Measurements from ENCODE around the gene WDTC1.

WDTC1 gene

GRCh38 chr1:27335506-27336422 lies 101.3 kb downstream of the WDTC1 start:
- no peak for DNase-seq (ENCODE audit: low read depth)

DNA sequence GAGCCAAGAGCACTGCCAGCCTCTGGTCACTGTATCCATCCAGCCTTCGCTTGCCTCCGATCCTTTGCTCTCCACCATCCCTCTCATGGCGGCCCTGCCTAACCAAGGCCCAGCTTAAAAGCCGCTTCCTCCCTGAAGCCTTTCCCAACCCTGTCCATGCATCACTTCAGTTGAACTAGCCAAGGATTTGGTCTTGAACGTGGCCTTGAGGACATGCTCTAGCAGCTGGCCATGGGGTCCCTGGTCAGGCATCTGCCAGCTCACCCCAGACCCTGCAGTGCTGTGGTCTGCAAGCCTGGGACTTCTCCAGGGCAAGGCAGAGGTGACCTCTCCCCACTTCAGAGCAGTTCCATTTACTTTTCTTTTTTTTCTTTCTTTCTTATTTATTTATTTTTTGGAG lies 102.3 kb downstream of the WDTC1 start:
- no peak for DNase-seq (ENCODE audit: low read depth)

DNA sequence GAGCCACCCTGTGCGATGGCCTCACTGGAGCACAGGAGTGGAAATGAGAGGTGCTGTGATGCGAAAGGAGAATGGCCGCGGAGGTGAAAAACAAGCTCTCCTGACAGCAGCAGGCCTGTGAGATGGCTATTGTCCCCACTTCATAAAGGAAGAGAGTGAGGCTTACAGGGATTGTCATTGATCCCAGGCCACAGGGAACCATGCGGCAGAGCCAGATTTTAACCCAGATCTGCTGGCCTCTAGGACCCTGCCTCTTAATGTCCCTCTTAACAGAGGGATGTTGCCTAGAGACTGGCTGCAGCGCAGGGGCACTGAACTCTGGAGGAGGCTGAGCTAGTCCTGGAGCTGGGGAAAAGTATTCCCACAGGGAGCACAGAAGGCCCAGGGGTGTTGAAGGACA lies 104.3 kb downstream of the WDTC1 start:
- DNase-seq (ENCODE audit: low read depth), result no peak

- no peak for DNase-seq (ENCODE audit: low read depth)
These were observed 104.8 kb downstream of the WDTC1 start for GRCh38 chr1:27339213-27339612.

DNA sequence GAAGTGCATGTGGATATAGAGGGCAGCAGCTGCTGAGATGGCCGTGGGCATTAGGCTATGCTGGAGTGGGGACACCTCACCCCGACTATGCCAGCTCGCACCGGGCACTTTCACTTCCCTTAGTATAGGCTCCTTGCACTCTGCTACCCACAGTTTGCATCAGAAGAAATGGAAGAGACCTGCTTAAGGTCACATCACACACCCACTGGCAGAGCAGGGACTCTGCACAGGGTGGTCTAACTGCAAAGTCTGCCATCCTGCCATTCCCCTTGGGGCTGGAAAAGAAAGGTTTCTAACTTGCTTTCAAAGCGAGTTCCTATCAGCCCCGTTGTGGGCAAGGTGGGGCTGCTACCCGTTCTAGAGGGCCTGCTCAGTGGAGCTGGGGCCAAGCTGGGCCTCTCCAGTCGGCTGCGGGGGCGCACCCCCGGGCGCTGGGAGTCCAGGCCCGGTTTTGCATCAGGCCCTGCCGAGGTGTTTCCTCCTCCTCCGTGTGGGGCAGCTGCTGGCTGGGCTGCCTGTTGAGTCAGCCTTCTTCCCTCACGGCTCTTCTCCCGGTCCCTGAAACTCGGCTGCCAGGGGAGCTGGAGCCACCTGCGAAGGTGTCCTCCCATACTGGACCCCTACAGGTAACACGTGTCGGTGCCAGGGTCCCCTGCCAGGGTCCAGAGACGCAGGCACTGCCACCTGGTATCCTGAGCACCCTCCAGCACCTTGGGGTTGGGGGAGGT lies 107.3 kb downstream of the WDTC1 start, which contains the start of gene SYTL1:
TSS of gene SYTL1 (plus strand) at position 498 of the 728 bp plus-strand sequence. CDS start 3,313 bp downstream, outside the sequence.
- DNase-seq (ENCODE audit: low read depth), result peak; percentile 55

DNA sequence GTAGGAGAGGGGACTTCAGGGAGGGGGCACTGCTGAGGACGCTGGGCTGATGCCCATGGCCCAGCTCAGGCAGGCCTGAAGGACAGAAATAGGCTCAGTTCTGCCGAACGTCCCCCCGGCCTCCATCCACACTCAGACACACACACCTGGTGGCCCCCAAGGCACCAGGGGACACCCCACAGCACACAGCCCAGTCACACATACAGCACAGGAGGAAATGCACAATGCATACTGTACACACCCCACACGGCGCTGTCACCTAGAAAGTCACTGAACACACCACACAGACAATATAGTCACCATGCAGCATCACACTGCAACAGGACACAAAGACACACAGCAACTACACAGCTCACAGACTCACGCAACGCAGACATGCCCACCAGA lies 108.0 kb downstream of the WDTC1 start:
- no peak for DNase-seq (ENCODE audit: low read depth)

- peak; percentile 63 for DNase-seq (ENCODE audit: low read depth)
These were observed 108.6 kb downstream of the WDTC1 start for GRCh38 chr1:27342778-27343638.

DNA sequence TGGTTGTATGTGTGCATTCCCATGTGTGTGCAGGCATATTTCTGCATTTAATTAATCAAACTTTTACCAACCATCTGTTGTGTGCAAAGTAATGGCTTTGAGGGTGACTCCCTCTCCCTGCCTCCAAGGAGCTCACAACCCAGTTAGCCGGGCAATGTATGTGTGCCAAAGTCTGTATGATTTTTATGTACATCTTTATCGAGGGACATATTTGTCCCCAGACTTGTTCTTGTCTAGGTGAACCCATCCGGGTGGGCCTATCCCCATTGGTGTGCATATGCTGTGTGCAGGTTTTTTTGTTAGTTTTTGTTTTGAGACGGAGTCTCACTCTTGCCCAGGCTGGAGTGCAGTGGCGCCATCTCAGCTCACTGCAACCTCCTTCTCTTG lies 109.2 kb downstream of the WDTC1 start:
- no peak for DNase-seq (ENCODE audit: low read depth)

DNA sequence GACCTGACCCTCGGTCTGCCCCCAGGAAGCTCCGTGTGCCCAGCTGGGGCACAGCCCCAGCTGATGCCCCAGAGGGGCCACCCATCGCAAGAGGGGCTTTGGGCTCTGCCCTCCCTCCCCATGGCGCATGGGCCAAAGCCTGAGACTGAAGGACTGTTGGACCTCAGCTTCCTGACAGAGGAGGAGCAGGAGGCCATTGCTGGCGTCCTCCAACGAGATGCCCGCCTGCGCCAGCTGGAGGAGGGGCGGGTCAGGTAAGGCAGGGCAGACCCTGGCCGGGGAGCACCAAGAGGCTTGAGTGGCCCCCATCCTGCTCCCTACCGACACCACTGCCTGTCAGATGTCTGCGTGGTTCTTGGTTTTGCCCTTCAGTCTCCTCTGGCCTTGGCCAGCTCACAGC lies 110.8 kb downstream of the WDTC1 start:
- no peak for DNase-seq (ENCODE audit: low read depth)

DNA sequence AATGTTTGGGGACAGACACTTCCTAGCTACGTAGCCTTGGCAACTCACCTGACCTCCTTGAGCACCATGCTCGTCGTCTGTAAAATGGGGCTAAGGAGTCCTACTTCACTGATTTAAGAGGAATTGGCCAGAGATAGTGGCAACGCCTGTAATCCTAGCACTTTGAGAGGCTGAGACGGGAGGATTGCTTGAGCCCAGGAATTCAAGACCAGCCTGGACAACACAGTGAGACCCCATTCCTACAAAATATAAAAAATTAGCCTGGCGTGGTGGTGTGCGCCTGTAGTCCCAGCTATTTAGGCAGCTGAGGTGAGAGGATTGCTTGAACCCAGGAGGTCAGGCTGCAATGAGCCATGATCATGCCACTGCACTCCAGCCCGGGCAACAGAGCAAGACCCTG lies 111.9 kb downstream of the WDTC1 start:
- no peak for DNase-seq (ENCODE audit: low read depth)

GRCh38 chr1:27346991-27347624 lies 112.7 kb downstream of the WDTC1 start:
- DNase-seq (ENCODE audit: low read depth), result no peak

- no peak for DNase-seq (ENCODE audit: low read depth)
These were observed 114.7 kb downstream of the WDTC1 start for GRCh38 chr1:27348861-27349783.

GRCh38 chr1:27349784-27350662 lies 115.6 kb downstream of the WDTC1 start:
- DNase-seq (ENCODE audit: low read depth), result no peak

GRCh38 chr1:27350663-27351540 lies 116.5 kb downstream of the WDTC1 start:
- no peak for DNase-seq (ENCODE audit: low read depth)

- no peak for DNase-seq (ENCODE audit: low read depth)
These were observed 117.2 kb downstream of the WDTC1 start for GRCh38 chr1:27351541-27352107.

DNA sequence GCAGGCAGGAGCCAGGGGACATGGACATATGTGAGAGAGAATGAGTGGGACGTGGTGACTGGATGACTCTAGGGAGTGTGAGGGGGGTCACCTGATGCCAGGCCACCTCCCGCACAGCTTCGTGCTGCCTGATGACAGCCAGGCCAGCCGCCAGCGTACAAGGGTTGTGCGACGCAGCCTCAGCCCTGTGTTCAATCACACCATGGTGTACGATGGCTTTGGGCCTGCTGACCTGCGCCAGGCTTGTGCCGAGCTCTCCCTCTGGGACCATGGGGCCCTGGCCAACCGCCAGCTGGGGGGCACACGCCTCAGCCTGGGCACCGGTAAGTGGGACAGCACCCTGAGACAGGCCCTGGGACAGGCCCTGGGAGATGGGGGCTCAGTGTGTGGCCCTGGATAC lies 118.7 kb downstream of the WDTC1 start:
- no peak for DNase-seq (ENCODE audit: low read depth)

DNA sequence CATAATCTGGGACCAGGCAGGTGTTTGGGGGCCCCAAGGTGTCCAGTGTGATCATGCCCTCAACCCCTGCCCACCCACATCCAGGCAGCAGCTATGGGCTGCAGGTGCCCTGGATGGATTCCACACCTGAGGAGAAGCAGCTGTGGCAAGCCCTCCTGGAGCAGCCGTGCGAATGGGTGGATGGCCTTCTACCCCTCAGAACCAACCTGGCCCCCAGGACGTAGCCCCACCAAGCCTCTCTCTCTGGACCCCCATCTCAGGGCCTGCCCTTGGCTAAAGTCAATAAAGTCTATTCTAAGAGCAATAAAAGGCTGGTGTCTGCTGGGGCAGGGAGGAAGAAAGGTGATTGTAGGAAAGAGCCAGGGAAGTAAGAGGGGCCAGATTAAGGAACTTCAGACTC lies 119.2 kb downstream of the WDTC1 start:
- no peak for DNase-seq (ENCODE audit: low read depth)

GRCh38 chr1:27355683-27356082 lies 121.3 kb downstream of the WDTC1 start:
- DNase-seq (ENCODE audit: low read depth), result no peak

Data from stimulated activated CD8-positive, alpha-beta memory T cell treated with anti-CD3 and anti-CD28 coated beads, Interleukin-12 subunit alpha, Interleukin-12 subunit beta, amount 100 ng/mL, for 1 hour (primary cell).